Ovary (tissue), 3 donors: ENCODE results near the gene KIF26B.

ENCODE experiments used
- CTCF ChIP-seq, 3 donors: fragments of 450-650 bp in 2 of 3; fragments of 200-600 bp in 1 of 3; IDR thresholded peaks; one replicate each; pipeline versions ENCODE4 v1.5.1 to v1.8.0; 2016 to 2022; ENCODE audit warnings: antibody characterized with exemption in 3 of 3, mild to moderate bottlenecking in 1 of 3
- POLR2A ChIP-seq: fragments of 450-650 bp; IDR thresholded peaks from one replicate; pipeline ENCODE4 v1.6.1; 2017; ENCODE audit warnings: antibody characterized with exemption, mild to moderate bottlenecking, moderate library complexity
- donor health status: DM: no; HTN: no; CAD: no.

- TF ChIP-seq CTCF (IDR thresholded peaks at IDR 0.05): no peak
- TF ChIP-seq POLR2A: no peak
Observed at GRCh38 chr1:245110406-245110805, 44.4 kb upstream of the KIF26B start.
